ENCODE results near the gene GPR78. TPM values are rescaled to one million over a fixed set of nuclear protein-coding genes. Genes with fewer than 3 reads are reported as not detected.

The GPR78 gene
- total and polyA plus RNA-seq, 2 of the 8 experiments (the other 6 are each of a cell fraction or from before 2014, with no cell fraction given): 1.0 to 3.0 TPM

DNA sequence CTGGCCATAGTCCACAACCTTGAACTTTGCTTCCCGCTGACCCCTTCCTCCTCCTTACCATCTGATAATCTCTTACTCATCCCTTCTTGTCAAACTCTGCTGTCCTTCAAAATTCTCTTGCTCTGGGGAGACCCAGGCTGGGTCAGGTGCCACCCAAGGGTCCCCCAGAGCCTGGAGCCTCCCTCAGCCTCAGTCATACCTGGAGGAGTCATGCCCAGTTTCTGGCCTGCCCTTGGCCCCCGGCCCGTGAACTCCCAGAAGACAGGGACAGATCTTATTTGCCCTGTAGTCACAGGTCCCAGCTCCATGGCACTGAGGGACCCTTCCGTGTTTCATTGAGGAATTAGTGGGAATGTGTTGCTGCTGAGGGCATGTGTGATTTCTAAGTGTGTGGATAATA, 4.7 kb upstream of the GPR78 start (continued):
- no peak for TF ChIP-seq CHD7 (IDR thresholded peaks at IDR 0.05; ENCODE audit: insufficient replicate concordance, low read length)
- TF ChIP-seq FOSL1 (IDR thresholded peaks at IDR 0.05; ENCODE audit: insufficient read depth, low read depth, low read length): no peak
- TF ChIP-seq SIRT6 (IDR thresholded peaks at IDR 0.05; ENCODE audit: low read length): no peak
- no peak for TF ChIP-seq USF2 (IDR thresholded peaks at IDR 0.05; ENCODE audit: low read length)
- TF ChIP-seq ATF2 (IDR thresholded peaks at IDR 0.05; ENCODE audit: low read length): no peak
- no peak for TF ChIP-seq TAF7 (optimal IDR thresholded peaks at IDR 0.05; ENCODE audit: borderline replicate concordance, low read depth, low read length)
- TF ChIP-seq YY1 (IDR thresholded peaks at IDR 0.05; ENCODE audit: low read depth, low read length): no peak
- no peak for TF ChIP-seq POLR2A (IDR thresholded peaks at IDR 0.05; ENCODE audit: control extremely low read depth in 1 of 2, low read depth in 2 of 2, low read length in 2 of 2)
- TF ChIP-seq POU5F1 (IDR thresholded peaks at IDR 0.05; ENCODE audit: low read depth, low read length): no peak
- TF ChIP-seq TEAD4 (IDR thresholded peaks at IDR 0.05; ENCODE audit: low read depth, low read length): no peak

Data from H1 (cell line).